Fibroblast of lung (primary cell): ENCODE data around the gene PPM1G. TPM values are rescaled to one million over a fixed set of nuclear protein-coding genes. Genes with fewer than 3 reads are reported as not detected.

Source experiments
- DNase-seq, 2 donors: peaks; one replicate each; pipeline versions ENCODE4 v3.0.0 to v3.0.0-alpha.2; 2010; ENCODE audit warnings: low read depth in 2 of 2
- H2AFZ ChIP-seq: 2 replicates; pipeline ENCODE4 v1.5.1; 2012; ENCODE audit warnings: low read length, control low read depth, inconsistent platforms
- H3K27ac ChIP-seq: 2 replicates; pipeline ENCODE4 v1.5.1; 2011; ENCODE audit warnings: low read length, control low read depth; ENCODE audit not compliant: insufficient read depth
- H3K27me3 ChIP-seq: 2 replicates; pipeline ENCODE4 v1.5.1; 2011; ENCODE audit warnings: mild to moderate bottlenecking, low read length; ENCODE audit not compliant: control insufficient read depth, insufficient read depth
- H3K36me3 ChIP-seq: 2 replicates; pipeline ENCODE4 v1.5.1; 2011; ENCODE audit warnings: low read length; ENCODE audit not compliant: control insufficient read depth, insufficient read depth
- H3K4me1 ChIP-seq: 2 replicates; pipeline ENCODE4 v1.5.1; 2011; ENCODE audit warnings: low read length; ENCODE audit not compliant: control insufficient read depth, insufficient read depth; ENCODE audit errors: extremely low read depth
- H3K4me2 ChIP-seq: 2 replicates; pipeline ENCODE4 v1.5.1; 2011; ENCODE audit warnings: low read length, control low read depth; ENCODE audit not compliant: insufficient read depth; ENCODE audit errors: extremely low read depth
- H3K4me3 ChIP-seq, 4 experiments: fragments of 200-600 bp in 1 of 4; sonication (generic) in 1 of 4; replicated peaks in 1 of 4; 2 replicates each; pipeline ENCODE4 v1.5.1; 2011 to 2016; ENCODE audit warnings: low read length in 4 of 4, low read depth in 3 of 4, mild to moderate bottlenecking in 3 of 4, control low read depth in 2 of 4, inconsistent platforms in 1 of 4, mixed read lengths in 1 of 4; ENCODE audit not compliant: insufficient read depth in 1 of 4; ENCODE audit errors: control extremely low read depth in 1 of 4
- H3K79me2 ChIP-seq: 2 replicates; pipeline ENCODE4 v1.5.1; 2012; ENCODE audit warnings: mild to moderate bottlenecking, low read length, inconsistent platforms; ENCODE audit not compliant: control insufficient read depth, insufficient read depth
- H3K9ac ChIP-seq: 2 replicates; pipeline ENCODE4 v1.5.1; 2011; ENCODE audit warnings: mild to moderate bottlenecking, low read length, control low read depth; ENCODE audit not compliant: insufficient read depth
- H3K9me3 ChIP-seq: 2 replicates; pipeline ENCODE4 v1.5.1; 2012; ENCODE audit warnings: low read depth, low read length; ENCODE audit not compliant: control insufficient read depth, insufficient read depth
- H4K20me1 ChIP-seq: 2 replicates; pipeline ENCODE4 v1.5.1; 2011; ENCODE audit warnings: low read length; ENCODE audit not compliant: control insufficient read depth, insufficient read depth; ENCODE audit errors: extremely low read depth
- EZH2 ChIP-seq: IDR thresholded peaks from 2 replicates; pipeline ENCODE4 v1.5.1; 2012; ENCODE audit warnings: low read length, control low read depth, mild to moderate bottlenecking; ENCODE audit errors: missing control alignments
- polyA plus RNA-seq, 2 donors: library from polyadenylated mRNA; depleted of rRNA in 1 of 2; stranded (reverse) in 1 of 2; unstranded in 1 of 2; fragments of >200 nt; gene quantifications; 2 replicates each; pipeline ENCODE4 v1.2.1, GENCODE V29; 2011 to 2012; ENCODE audit warnings: missing spikeins in 1 of 2
- total RNA-seq: library from RNA; depleted of rRNA; stranded (reverse); fragments of >200 nt; gene quantifications from 2 replicates; pipeline ENCODE4 v1.2.1, GENCODE V29; 2014
- TF ChIP-seq, protein P1 (sequence below), 2 donors: IDR thresholded peaks in 1 of 2; conservative IDR thresholded peaks in 1 of 2; 1 replicate in 1 of 2; 2 replicates in 1 of 2; pipeline ENCODE4 v1.5.1; 2011 to 2012; ENCODE audit warnings: low read length in 2 of 2, control low read depth in 1 of 2, inconsistent platforms in 1 of 2, low read depth in 1 of 2, mild to moderate bottlenecking in 1 of 2

PPM1G gene
- total and polyA plus RNA-seq, 2 donors (not counting 1 experiment from before 2014, with no cell fraction given), result 54.7 to 67.0 TPM

DNA sequence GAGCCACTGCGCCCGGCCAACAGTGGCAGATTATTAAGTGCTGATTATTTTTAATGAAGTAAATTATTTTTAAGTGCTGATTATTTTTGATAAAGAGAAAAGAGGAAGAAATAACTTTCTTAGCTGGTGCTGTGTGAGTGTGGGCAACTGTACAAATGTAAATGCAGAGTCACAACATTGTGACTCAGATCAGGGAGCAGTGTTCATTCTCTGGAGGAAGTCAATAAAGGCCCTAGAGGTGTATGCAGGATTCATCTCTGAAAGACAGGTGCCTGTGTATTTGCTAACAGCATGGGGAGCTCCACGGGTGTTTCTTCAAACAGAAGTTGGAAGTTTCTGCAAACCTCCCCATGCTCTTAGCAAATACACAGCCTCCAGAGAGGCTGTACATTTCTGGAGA is 39.0 kb upstream of the PPM1G start:
- Histone ChIP-seq H4K20me1 (no peaks in the 10 kb centered on the region), H3K4me3 (no peak overlapping the region), H2AFZ (no peak overlapping the region), H3K9ac (no peak overlapping the region), H3K4me2 (no peak overlapping the region), H3K36me3 (peaks cover 7% of the 10 kb centered on the region), H3K79me2 (no peaks in the 10 kb centered on the region), H3K9me3 (no peaks in the 10 kb centered on the region), H3K27ac (no peak overlapping the region), H3K4me1 (no peaks in the 10 kb centered on the region), H3K27me3 (no peaks in the 10 kb centered on the region)
- DNase-seq, result no peak
- TF ChIP-seq, protein P1, sequence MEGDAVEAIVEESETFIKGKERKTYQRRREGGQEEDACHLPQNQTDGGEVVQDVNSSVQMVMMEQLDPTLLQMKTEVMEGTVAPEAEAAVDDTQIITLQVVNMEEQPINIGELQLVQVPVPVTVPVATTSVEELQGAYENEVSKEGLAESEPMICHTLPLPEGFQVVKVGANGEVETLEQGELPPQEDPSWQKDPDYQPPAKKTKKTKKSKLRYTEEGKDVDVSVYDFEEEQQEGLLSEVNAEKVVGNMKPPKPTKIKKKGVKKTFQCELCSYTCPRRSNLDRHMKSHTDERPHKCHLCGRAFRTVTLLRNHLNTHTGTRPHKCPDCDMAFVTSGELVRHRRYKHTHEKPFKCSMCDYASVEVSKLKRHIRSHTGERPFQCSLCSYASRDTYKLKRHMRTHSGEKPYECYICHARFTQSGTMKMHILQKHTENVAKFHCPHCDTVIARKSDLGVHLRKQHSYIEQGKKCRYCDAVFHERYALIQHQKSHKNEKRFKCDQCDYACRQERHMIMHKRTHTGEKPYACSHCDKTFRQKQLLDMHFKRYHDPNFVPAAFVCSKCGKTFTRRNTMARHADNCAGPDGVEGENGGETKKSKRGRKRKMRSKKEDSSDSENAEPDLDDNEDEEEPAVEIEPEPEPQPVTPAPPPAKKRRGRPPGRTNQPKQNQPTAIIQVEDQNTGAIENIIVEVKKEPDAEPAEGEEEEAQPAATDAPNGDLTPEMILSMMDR (conservative IDR thresholded peaks at IDR 0.05 in 1 of 2, IDR thresholded peaks at IDR 0.05 in 1 of 2; ENCODE audit: low read depth in 1 of 2, low read length in 2 of 2), result no peak
- TF ChIP-seq EZH2, result no peak

DNA sequence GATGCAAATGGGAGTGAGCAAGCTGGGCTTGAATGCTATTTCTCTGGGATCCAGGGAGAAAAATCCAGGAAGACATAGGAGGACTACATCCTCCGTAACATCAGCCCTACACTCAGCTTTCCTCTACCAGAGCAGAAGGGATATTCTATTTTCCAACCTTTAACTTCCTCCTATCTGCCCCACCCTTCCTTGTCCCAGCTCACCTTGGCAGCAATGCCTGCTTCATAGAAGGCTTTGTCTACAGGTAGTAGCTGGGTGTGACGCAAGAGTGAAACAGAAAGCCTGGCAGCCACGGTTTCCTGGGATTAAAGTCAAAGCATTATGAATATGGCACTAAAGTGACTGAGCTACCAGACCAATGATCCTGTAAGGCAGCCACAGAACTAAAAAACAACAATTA is 36.7 kb upstream of the PPM1G start:
- Histone ChIP-seq H3K27me3 (no peaks in the 10 kb centered on the region), H3K9me3 (no peaks in the 10 kb centered on the region), H2AFZ (no peak overlapping the region), H3K79me2 (no peaks in the 10 kb centered on the region), H3K9ac (no peak overlapping the region), H3K4me1 (no peaks in the 10 kb centered on the region), H3K36me3 (peaks cover 12% of the 10 kb centered on the region), H3K27ac (no peak overlapping the region), H4K20me1 (no peaks in the 10 kb centered on the region), H3K4me3 (no peak overlapping the region), H3K4me2 (no peak overlapping the region)
- DNase-seq, result no peak
- TF ChIP-seq EZH2, result no peak
- TF ChIP-seq, protein P1 (conservative IDR thresholded peaks at IDR 0.05 in 1 of 2, IDR thresholded peaks at IDR 0.05 in 1 of 2; ENCODE audit: low read depth in 1 of 2, low read length in 2 of 2), result no peak

DNA sequence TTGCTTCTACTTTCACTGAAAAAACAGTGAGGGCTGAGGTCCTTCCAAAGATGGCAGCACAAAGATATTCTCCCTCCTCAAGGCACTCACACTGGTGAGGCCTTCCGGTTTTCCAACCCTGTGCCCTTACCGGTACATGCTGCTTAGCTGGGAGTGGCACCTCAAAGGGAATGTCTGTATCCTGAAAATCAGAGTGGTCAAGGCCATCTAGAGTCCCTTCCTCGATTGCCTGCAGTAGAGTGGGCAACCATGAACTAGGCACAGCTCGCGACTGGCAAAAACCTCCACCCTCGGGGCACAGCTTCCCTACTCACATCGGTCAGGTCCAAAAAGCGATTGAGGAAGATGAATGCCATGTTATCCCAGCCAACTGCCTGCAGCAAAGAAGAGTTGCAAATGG is 36.2 kb upstream of the PPM1G start:
- no peaks in the 10 kb centered on the region for H3K79me2 ChIP-seq
- no peaks in the 10 kb centered on the region for H3K4me1 ChIP-seq
- no peak for DNase-seq
- H2AFZ ChIP-seq, result no peak overlapping the region
- no peak overlapping the region for H3K27ac ChIP-seq
- peaks cover 16% of the 10 kb centered on the region for H3K36me3 ChIP-seq
- no peaks in the 10 kb centered on the region for H3K27me3 ChIP-seq
- no peak overlapping the region for H3K4me3 ChIP-seq
- TF ChIP-seq, protein P1 (conservative IDR thresholded peaks at IDR 0.05 in 1 of 2, IDR thresholded peaks at IDR 0.05 in 1 of 2; ENCODE audit: low read depth in 1 of 2, low read length in 2 of 2), result no peak
- no peak for TF ChIP-seq EZH2
- H3K4me2 ChIP-seq, result no peak overlapping the region
- no peak overlapping the region for H3K9ac ChIP-seq
- H4K20me1 ChIP-seq, result no peaks in the 10 kb centered on the region
- H3K9me3 ChIP-seq, result no peaks in the 10 kb centered on the region
